T1000 (cell line): ENCODE measurements around the gene SLC4A1AP.

Experiments
- DNase-seq: peaks from one replicate; lab custom pipeline; 2025; ENCODE audit warnings: mixed read lengths; lab: John Stamatoyannopoulos, UW

The SLC4A1AP gene

GRCh38 chr2:27742571-27742970 lies 78.9 kb downstream of the SLC4A1AP start:
- DNase-seq: no peak
